GM12878 (cell line): Measurements from ENCODE around the gene KDM3B. TPM values are rescaled to one million over a fixed set of nuclear protein-coding genes. Genes with fewer than 3 reads are reported as not detected.

ENCODE experiments used
- ATAC-seq: fragments of 200-7000 bp; cut with Tn5 transposase; 3 replicates; pipeline ENCODE4 v1.9.1; 2020; ENCODE audit warnings: mild to moderate bottlenecking, moderate library complexity
- BruUV-seq: library from RNA; stranded (reverse); fragments of 400-500 nt; replicated peaks from 2 replicates; lab custom pipeline; 2021; lab: Mats Ljungman, UMichigan
- CTCF ChIA-PET: fragments of 300-600 bp; sonication (Branson Sonifier 250); formaldehyde crosslinking; extraction: SDS; loops from one replicate; lab custom pipeline; 2021; ENCODE audit warnings: inconsistent platforms; lab: Yijun Ruan, JAX
- POLR2A ChIA-PET: fragments of 350-600 bp; formaldehyde crosslinking; extraction: SDS; loops from one replicate; lab custom pipeline; 2021; ENCODE audit warnings: inconsistent platforms; lab: Charles Lee
- RAD21 ChIA-PET: fragments of 300-600 bp; sonication (Branson Sonifier 250); formaldehyde crosslinking; loops from one replicate; lab custom pipeline; 2023; ENCODE audit warnings: antibody characterized with exemption; ENCODE audit not compliant: unreplicated experiment; lab: Charles Lee
- SMC1A ChIA-PET: fragments of 300-600 bp; sonication (Branson Sonifier 250); formaldehyde crosslinking; loops from one replicate; lab custom pipeline; 2023; ENCODE audit not compliant: unreplicated experiment, uncharacterized antibody; lab: Charles Lee
- DNase-seq: peaks from one replicate; pipeline ENCODE4 v3.0.0-alpha.2; 2011; ENCODE audit warnings: low read depth, low spot score
- FAIRE-seq: peaks from 3 replicates; lab custom pipeline; 2011; peaks lifted over from hg19 to GRCh38; lab: Jason Lieb, UNC
- H2AFZ ChIP-seq: 2 replicates; pipeline ENCODE4 v1.6.0; 2011; ENCODE audit warnings: low read depth, low read length, control low read depth; ENCODE audit not compliant: control insufficient read depth
- H3K27ac ChIP-seq: 2 replicates; pipeline ENCODE4 v1.5.1; 2011; ENCODE audit warnings: control low read depth; ENCODE audit not compliant: control insufficient read depth, insufficient read depth
- H3K27me3 ChIP-seq, 2 experiments: replicated peaks in 1 of 2; 2 replicates each; pipeline versions ENCODE4 v1.6.0 to v1.6.1; 2011; ENCODE audit warnings: low read length in 1 of 2; ENCODE audit not compliant: control insufficient read depth in 2 of 2, insufficient read depth in 2 of 2
- H3K36me3 ChIP-seq, 2 experiments: 2 replicates each; pipeline ENCODE4 v1.5.1; 2011; ENCODE audit warnings: low read length in 1 of 2; ENCODE audit not compliant: control insufficient read depth in 2 of 2, insufficient read depth in 2 of 2
- H3K4me1 ChIP-seq: 2 replicates; pipeline ENCODE4 v1.6.1; 2011; ENCODE audit warnings: mild to moderate bottlenecking, low read length, moderate library complexity, mixed read lengths; ENCODE audit not compliant: control insufficient read depth, insufficient read depth
- H3K4me2 ChIP-seq: 2 replicates; pipeline ENCODE4 v1.6.0; 2011; ENCODE audit warnings: control low read depth; ENCODE audit not compliant: control insufficient read depth, insufficient read depth
- H3K4me3 ChIP-seq: fragments of 200-600 bp; sonication (generic); 2 replicates; pipeline ENCODE4 v1.5.1; 2016
- H3K79me2 ChIP-seq: 2 replicates; pipeline ENCODE4 v1.6.0; 2011; ENCODE audit warnings: low read length; ENCODE audit not compliant: control insufficient read depth, insufficient read depth
- H3K9ac ChIP-seq: 2 replicates; pipeline ENCODE4 v1.8.0; 2011; ENCODE audit warnings: low read length, control low read depth, mixed read lengths; ENCODE audit not compliant: control insufficient read depth, insufficient read depth
- H3K9me3 ChIP-seq: replicated peaks from 3 replicates; pipeline ENCODE4 v1.5.1; 2011; ENCODE audit warnings: mild to moderate bottlenecking, low read length; ENCODE audit not compliant: control insufficient read depth, insufficient read depth
- H4K20me1 ChIP-seq: 2 replicates; pipeline ENCODE4 v1.6.0; 2011; ENCODE audit not compliant: control insufficient read depth, insufficient read depth
- FOXK2 ChIP-seq: fragments of 450-650 bp; IDR thresholded peaks from 2 replicates; pipeline ENCODE4 v1.6.1; 2017; ENCODE audit warnings: mild to moderate bottlenecking, moderate library complexity
- GABPA ChIP-seq: IDR thresholded peaks from 2 replicates; pipeline ENCODE4 v1.6.1; 2014; ENCODE audit warnings: antibody characterized with exemption, low read depth, mild to moderate bottlenecking, inconsistent platforms
- MEF2A ChIP-seq: IDR thresholded peaks from 2 replicates; pipeline ENCODE4 v1.6.1; 2011; ENCODE audit warnings: low read depth, mild to moderate bottlenecking, low read length, moderate library complexity; ENCODE audit not compliant: insufficient read depth
- MTA3 ChIP-seq: IDR thresholded peaks from 2 replicates; pipeline ENCODE4 v1.6.1; 2012; ENCODE audit warnings: low read length, inconsistent platforms, borderline replicate concordance
- NBN ChIP-seq: fragments of 450-650 bp; IDR thresholded peaks from 2 replicates; pipeline ENCODE4 v1.6.1; 2016
- NR2F1 ChIP-seq: fragments of 450-650 bp; conservative IDR thresholded peaks from 2 replicates; pipeline ENCODE4 v1.6.1; 2017; ENCODE audit warnings: mild to moderate bottlenecking
- POLR2AphosphoS5 ChIP-seq: IDR thresholded peaks from 2 replicates; pipeline ENCODE4 v1.6.1; 2011; ENCODE audit warnings: mild to moderate bottlenecking, low read length, inconsistent platforms
- RAD51 ChIP-seq: fragments of 450-650 bp; IDR thresholded peaks from 2 replicates; pipeline ENCODE4 v1.6.1; 2016; ENCODE audit warnings: moderate library complexity, mild to moderate bottlenecking, inconsistent platforms
- SIX5 ChIP-seq: IDR thresholded peaks from 2 replicates; pipeline ENCODE4 v1.6.1; 2011; ENCODE audit warnings: mild to moderate bottlenecking, low read depth, low read length, moderate library complexity; ENCODE audit not compliant: severe bottlenecking
- SMAD1 ChIP-seq: fragments of 450-650 bp; IDR thresholded peaks from 2 replicates; pipeline ENCODE4 v1.6.1; 2018; ENCODE audit warnings: mild to moderate bottlenecking, low read depth; ENCODE audit not compliant: partially characterized antibody
- SREBF1 ChIP-seq: IDR thresholded peaks from 2 replicates; pipeline ENCODE4 v1.6.1; 2012; ENCODE audit warnings: mild to moderate bottlenecking, low read length
- STAT3 ChIP-seq: IDR thresholded peaks from 2 replicates; pipeline ENCODE4 v1.6.1; 2011; ENCODE audit warnings: low read depth, low read length, improper control_type of control experiment
- TCF3 ChIP-seq: IDR thresholded peaks from 2 replicates; pipeline ENCODE4 v1.6.1; 2012; ENCODE audit warnings: low read depth, mild to moderate bottlenecking, low read length, borderline replicate concordance; ENCODE audit not compliant: insufficient read depth
- ZNF207 ChIP-seq: fragments of 450-650 bp; IDR thresholded peaks from 2 replicates; pipeline ENCODE4 v1.6.1; 2014; ENCODE audit warnings: antibody characterized with exemption, mild to moderate bottlenecking, borderline replicate concordance
- WGBS: methylation state at CpG from one replicate; pipeline ENCODE4 v1.1.6; 2016; ENCODE audit warnings: low lambda C conversion rate; ENCODE audit not compliant: insufficient replicate concordance, insufficient coverage; ENCODE audit errors: missing lambda C conversion rate; 5-methylcytosine and 5-hydroxymethylcytosine counted together
- in situ Hi-C: fragments of 300-500 bp; cut with MboI; formaldehyde crosslinking; loops from 9 replicates; pipeline ENCODE4 v1.14.3; 2018; ENCODE audit warnings: mixed read lengths
- intact Hi-C: fragments of 100-400 bp; cut with micrococcal nuclease; formaldehyde crosslinking; loops from one replicate; pipeline ENCODE4 v1.14.2; 2022; ENCODE audit not compliant: unreplicated experiment
- polyA plus RNA-seq, 11 experiments: library from polyadenylated mRNA; depleted of rRNA in 4 of 11; unstranded in 6 of 11; stranded (reverse) in 5 of 11; fragments of >200 nt; fragmentation: Nextera tagmentation in 4 of 11; fragmentation: Illumina TruSeq in 1 of 11; extraction: Ambion mirVana in 4 of 11; extraction: Trizol in 1 of 11; gene quantifications; 1 replicate in 1 of 11; 2 replicates in 10 of 11; pipeline versions ENCODE4 v1.2.1 to v1.2.3, GENCODE V29; 2011 to 2016; ENCODE audit warnings: inconsistent platforms in 2 of 11, missing spikeins in 2 of 11, low read depth in 1 of 11
- total RNA-seq, 4 experiments: library from RNA; depleted of rRNA in 3 of 4; stranded (reverse); fragments of >200 nt in 3 of 4; fragmentation: Illumina TruSeq in 1 of 4; extraction: Trizol in 1 of 4; gene quantifications; 2 replicates each; pipeline versions ENCODE4 v1.2.1 to v1.2.3, GENCODE V29; 2013 to 2021
- TF ChIP-seq, protein P1 (sequence below): fragments of 450-650 bp; IDR thresholded peaks from 2 replicates; pipeline ENCODE4 v1.6.1; 2014; ENCODE audit warnings: mild to moderate bottlenecking
- TF ChIP-seq, protein P2 (sequence below): fragments of 150-350 bp; IDR thresholded peaks from 2 replicates; pipeline ENCODE4 v1.6.1; 2014; ENCODE audit warnings: mild to moderate bottlenecking, low read depth, low read length
- TF ChIP-seq, protein P3 (sequence below): fragments of 450-650 bp; IDR thresholded peaks from 2 replicates; pipeline ENCODE4 v1.6.1; 2017; ENCODE audit warnings: mild to moderate bottlenecking, low read depth, inconsistent platforms; ENCODE audit not compliant: poor library complexity, severe bottlenecking
- TF ChIP-seq, protein P4 (sequence below): fragments of 450-650 bp; IDR thresholded peaks from 2 replicates; pipeline ENCODE4 v1.6.1; 2016; ENCODE audit warnings: mild to moderate bottlenecking

The KDM3B gene
- total and polyA plus RNA-seq, 10 of the 15 experiments (the other 5 are each of a cell fraction or from before 2014, with no cell fraction given) = 8.5 to 45.7 (median 29.0) TPM

DNA sequence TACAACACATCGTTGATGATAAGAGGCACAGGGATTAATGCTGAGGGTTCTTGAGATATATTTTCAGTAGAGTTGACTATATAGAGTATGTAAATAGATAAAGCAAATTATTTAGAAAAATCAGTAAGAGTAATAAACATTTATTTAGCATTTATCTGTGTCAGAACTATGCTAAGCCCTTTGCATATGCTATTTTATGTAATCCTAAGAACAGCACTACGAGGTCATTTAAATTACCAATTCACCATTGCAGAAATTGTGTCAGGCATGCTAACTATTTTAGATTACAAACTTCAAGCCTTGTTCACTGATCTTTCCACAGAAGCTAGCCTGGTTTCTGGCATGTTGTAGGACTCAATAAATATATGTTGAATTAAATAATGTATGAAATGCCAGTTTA, 66.0 kb downstream of the KDM3B start:
- no peak for DNase-seq
- no peaks in the 10 kb centered on the region for H3K9me3 ChIP-seq
- no peaks in the 10 kb centered on the region for H3K4me1 ChIP-seq
- H3K27me3 ChIP-seq = no peaks in the 10 kb centered on the region
- 95% methylated on average over 2 of the region's 2 CpGs for WGBS
- no peak for ATAC-seq
- in situ Hi-C loops (loop anchor here (10.0 kb wide), 1 partner anchor 234 kb away; no protein-coding TSS in a partner anchor), intact Hi-C loops (no loop called here)
- H2AFZ ChIP-seq = no peak overlapping the region
- ChIA-PET SMC1A (no interaction called here), POLR2A (no interaction called here), CTCF (no interaction called here), RAD21 (no interaction called here)
- no peak for FAIRE-seq
- no peaks in the 10 kb centered on the region for H3K79me2 ChIP-seq
- H3K4me2 ChIP-seq = no peak overlapping the region
- peaks cover 4 to 36% of the 10 kb centered on the region in 2 experiments for H3K36me3 ChIP-seq
- no peak overlapping the region for H3K4me3 ChIP-seq
- H3K27ac ChIP-seq = no peak overlapping the region
- H3K9ac ChIP-seq = no peak overlapping the region
- BruUV-seq = no TSS peak
- TF ChIP-seq, protein P1, sequence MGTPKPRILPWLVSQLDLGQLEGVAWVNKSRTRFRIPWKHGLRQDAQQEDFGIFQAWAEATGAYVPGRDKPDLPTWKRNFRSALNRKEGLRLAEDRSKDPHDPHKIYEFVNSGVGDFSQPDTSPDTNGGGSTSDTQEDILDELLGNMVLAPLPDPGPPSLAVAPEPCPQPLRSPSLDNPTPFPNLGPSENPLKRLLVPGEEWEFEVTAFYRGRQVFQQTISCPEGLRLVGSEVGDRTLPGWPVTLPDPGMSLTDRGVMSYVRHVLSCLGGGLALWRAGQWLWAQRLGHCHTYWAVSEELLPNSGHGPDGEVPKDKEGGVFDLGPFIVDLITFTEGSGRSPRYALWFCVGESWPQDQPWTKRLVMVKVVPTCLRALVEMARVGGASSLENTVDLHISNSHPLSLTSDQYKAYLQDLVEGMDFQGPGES = no peak
- TF ChIP-seq GABPA (no peak), TCF3 (no peak), SMAD1 (no peak), POLR2AphosphoS5 (no peak), MEF2A (no peak), SREBF1 (no peak), ZNF207 (no peak), RAD51 (no peak), SIX5 (no peak), MTA3 (no peak), NBN (no peak), NR2F1 (no peak), FOXK2 (no peak), STAT3 (no peak)
- TF ChIP-seq, protein P2, sequence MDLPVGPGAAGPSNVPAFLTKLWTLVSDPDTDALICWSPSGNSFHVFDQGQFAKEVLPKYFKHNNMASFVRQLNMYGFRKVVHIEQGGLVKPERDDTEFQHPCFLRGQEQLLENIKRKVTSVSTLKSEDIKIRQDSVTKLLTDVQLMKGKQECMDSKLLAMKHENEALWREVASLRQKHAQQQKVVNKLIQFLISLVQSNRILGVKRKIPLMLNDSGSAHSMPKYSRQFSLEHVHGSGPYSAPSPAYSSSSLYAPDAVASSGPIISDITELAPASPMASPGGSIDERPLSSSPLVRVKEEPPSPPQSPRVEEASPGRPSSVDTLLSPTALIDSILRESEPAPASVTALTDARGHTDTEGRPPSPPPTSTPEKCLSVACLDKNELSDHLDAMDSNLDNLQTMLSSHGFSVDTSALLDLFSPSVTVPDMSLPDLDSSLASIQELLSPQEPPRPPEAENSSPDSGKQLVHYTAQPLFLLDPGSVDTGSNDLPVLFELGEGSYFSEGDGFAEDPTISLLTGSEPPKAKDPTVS = no peak
- TF ChIP-seq, protein P3, sequence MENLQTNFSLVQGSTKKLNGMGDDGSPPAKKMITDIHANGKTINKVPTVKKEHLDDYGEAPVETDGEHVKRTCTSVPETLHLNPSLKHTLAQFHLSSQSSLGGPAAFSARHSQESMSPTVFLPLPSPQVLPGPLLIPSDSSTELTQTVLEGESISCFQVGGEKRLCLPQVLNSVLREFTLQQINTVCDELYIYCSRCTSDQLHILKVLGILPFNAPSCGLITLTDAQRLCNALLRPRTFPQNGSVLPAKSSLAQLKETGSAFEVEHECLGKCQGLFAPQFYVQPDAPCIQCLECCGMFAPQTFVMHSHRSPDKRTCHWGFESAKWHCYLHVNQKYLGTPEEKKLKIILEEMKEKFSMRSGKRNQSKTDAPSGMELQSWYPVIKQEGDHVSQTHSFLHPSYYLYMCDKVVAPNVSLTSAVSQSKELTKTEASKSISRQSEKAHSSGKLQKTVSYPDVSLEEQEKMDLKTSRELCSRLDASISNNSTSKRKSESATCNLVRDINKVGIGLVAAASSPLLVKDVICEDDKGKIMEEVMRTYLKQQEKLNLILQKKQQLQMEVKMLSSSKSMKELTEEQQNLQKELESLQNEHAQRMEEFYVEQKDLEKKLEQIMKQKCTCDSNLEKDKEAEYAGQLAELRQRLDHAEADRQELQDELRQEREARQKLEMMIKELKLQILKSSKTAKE = no peak
- TF ChIP-seq, protein P4, sequence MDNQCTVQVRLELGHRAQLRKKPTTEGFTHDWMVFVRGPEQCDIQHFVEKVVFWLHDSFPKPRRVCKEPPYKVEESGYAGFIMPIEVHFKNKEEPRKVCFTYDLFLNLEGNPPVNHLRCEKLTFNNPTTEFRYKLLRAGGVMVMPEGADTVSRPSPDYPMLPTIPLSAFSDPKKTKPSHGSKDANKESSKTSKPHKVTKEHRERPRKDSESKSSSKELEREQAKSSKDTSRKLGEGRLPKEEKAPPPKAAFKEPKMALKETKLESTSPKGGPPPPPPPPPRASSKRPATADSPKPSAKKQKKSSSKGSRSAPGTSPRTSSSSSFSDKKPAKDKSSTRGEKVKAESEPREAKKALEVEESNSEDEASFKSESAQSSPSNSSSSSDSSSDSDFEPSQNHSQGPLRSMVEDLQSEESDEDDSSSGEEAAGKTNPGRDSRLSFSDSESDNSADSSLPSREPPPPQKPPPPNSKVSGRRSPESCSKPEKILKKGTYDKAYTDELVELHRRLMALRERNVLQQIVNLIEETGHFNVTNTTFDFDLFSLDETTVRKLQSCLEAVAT = no peak
- no peaks in the 10 kb centered on the region for H4K20me1 ChIP-seq
